OCI-LY3 (cell line): ENCODE measurements around the gene PDGFC.

Experiments used
- CTCF ChIP-seq: fragments of 200-600, 300-600 bp; sonication (generic); IDR thresholded peaks from 2 replicates; pipeline ENCODE4 v1.5.1; 2014; ENCODE audit warnings: antibody characterized with exemption, low read length, low read depth
- EZH2phosphoT487 ChIP-seq: fragments of 200-600 bp; shearing (Covaris generic); IDR thresholded peaks from 2 replicates; pipeline ENCODE4 v1.6.1; 2018; ENCODE audit warnings: antibody characterized with exemption, mixed run types, low read depth

- TF ChIP-seq CTCF, result no peak
- no peak for TF ChIP-seq EZH2phosphoT487
Observed at GRCh38 chr4:156956359-156956758, 15.2 kb downstream of the PDGFC start.
